Astrocyte (in vitro differentiated cells and primary cell): ENCODE data around the gene GADL1.

Experiments
- EZH2 ChIP-seq: IDR thresholded peaks from 2 replicates; pipeline ENCODE4 v1.6.1; 2012; ENCODE audit warnings: mild to moderate bottlenecking, low read length, inconsistent platforms; ENCODE audit not compliant: insufficient read depth
- TF ChIP-seq, protein P1 (sequence below): IDR thresholded peaks from 2 replicates; pipeline ENCODE4 v1.5.1; 2011; ENCODE audit warnings: low read depth, mild to moderate bottlenecking, inconsistent platforms, low read length, moderate library complexity; ENCODE audit not compliant: insufficient read depth

DNA sequence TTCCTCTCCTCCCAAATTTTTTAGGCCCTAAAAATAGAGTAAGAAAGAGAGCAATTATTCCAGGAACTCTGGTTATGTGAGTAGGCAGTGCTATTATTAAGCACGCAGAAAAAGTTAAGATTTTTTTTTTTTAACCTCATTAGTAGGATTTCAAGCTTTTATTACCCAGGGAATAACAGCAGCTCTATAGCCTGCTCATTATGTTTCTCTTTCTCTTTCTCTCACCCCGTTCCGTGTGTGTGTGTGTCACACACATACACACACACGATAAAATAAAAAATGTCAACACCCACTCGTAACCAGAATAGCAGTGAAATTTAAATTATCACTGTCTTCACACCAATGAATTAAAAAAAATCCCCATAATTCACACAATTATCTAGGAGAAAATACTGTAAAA is 30.3 kb downstream of the GADL1 start:
- no peak for TF ChIP-seq EZH2
- TF ChIP-seq, protein P1, sequence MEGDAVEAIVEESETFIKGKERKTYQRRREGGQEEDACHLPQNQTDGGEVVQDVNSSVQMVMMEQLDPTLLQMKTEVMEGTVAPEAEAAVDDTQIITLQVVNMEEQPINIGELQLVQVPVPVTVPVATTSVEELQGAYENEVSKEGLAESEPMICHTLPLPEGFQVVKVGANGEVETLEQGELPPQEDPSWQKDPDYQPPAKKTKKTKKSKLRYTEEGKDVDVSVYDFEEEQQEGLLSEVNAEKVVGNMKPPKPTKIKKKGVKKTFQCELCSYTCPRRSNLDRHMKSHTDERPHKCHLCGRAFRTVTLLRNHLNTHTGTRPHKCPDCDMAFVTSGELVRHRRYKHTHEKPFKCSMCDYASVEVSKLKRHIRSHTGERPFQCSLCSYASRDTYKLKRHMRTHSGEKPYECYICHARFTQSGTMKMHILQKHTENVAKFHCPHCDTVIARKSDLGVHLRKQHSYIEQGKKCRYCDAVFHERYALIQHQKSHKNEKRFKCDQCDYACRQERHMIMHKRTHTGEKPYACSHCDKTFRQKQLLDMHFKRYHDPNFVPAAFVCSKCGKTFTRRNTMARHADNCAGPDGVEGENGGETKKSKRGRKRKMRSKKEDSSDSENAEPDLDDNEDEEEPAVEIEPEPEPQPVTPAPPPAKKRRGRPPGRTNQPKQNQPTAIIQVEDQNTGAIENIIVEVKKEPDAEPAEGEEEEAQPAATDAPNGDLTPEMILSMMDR, result no peak
